NCI-H2171 treated with DMSO at 0.1 percent for 48 hours (cell line): ENCODE results near the gene HNF1B.
"Not testable (repeated sequence)": the region's sequence is repeated elsewhere in the genome, so short reads cannot be mapped to it uniquely, and the experiment has no call there.

ENCODE experiments used
- DNase-seq: peaks from one replicate; lab custom pipeline; 2025; lab: John Stamatoyannopoulos, UW

Gene HNF1B

DNA sequence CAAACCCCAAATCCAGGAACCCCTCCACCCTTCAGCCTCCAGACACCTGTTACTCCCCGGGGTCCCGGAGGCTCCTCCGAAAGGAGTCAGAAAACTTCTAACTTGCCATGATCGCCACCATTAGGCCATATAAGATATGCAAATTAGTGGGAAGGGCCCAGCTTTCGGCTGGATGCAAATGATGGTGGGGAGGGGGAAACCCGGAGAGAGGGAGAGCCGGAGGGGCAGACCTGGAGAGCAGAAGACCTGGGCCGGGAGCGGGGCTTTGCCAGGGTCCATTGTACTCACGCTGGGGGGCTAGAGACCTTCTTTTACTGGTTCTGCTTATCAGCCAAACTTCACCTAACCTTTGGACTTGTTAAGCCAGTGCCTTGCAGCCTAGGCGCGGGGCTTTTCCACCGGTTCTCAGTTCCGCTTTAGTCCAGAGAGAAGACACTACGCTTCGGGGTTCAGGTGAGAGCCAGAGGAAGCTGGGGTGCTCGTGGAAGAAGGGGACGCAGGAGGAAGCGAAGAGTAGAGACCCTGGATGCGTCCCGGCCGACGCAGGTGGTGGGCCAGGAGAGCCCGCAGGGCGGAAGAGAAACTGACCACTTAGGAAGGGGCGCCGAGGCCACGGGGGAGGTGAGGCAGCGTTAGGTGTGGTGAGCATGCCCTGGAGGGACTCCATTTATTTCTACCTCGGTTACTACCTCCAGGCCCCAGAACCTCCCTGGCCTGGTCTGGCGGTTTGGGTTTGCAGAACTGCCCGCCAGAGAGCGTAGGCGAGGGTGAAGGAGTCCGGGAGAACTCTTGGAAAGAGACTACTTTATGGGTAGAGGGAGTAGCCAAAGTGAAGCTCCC, at the start of gene HNF1B:
Gene HNF1B (minus strand): TSS at position 99 of the 840 bp plus-strand sequence. CDS start 175 bp downstream, outside the sequence.
- DNase-seq: no peak

GRCh38 chr17:37792787-37793186, 47.9 kb upstream of the HNF1B start:
- DNase-seq: no peak

DNA sequence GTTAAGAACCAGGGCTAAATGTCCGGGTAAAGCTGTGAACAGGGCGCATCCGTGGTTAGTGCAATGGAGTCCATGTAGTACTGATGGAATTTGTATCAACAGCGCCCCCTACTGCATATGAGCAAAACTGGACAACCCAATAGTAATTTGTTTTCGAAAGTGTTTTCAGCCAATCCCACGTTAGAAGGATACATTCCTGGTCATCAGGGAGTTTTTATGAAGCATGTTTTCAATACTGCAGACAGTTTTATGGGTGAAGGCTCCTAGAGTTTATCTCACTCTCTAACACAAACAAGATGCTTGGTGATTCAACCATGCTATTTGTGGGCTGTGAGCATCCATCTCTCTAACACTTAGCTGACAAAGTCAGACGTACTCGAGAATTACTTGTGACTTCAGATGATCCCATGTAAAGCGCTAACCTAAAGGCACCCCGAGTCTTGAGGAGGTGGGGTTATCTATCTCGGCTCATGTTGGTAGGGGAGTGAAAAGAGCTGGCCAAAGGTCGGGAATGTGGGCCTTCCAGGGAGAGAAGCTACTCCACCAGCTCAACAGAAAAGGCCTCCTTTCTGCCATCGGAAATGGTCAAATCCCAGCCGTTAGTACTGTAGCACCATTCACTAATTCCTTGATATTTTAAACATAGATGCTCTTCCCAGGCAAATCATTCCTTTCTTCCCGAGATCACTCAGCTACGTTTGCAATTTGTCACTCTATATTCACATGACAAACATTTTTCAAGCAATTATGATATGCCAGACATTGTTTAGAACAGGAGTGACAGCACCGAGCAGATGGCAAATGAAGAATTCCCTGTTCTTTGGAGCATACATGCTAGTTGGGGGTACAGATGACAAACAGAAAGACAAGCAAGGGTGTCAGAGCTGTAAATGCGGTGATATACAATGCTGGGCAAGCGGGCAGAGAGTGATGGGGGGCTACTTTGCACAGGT, 46.9 kb upstream of the HNF1B start:
- peak; percentile 13 for DNase-seq

DNA sequence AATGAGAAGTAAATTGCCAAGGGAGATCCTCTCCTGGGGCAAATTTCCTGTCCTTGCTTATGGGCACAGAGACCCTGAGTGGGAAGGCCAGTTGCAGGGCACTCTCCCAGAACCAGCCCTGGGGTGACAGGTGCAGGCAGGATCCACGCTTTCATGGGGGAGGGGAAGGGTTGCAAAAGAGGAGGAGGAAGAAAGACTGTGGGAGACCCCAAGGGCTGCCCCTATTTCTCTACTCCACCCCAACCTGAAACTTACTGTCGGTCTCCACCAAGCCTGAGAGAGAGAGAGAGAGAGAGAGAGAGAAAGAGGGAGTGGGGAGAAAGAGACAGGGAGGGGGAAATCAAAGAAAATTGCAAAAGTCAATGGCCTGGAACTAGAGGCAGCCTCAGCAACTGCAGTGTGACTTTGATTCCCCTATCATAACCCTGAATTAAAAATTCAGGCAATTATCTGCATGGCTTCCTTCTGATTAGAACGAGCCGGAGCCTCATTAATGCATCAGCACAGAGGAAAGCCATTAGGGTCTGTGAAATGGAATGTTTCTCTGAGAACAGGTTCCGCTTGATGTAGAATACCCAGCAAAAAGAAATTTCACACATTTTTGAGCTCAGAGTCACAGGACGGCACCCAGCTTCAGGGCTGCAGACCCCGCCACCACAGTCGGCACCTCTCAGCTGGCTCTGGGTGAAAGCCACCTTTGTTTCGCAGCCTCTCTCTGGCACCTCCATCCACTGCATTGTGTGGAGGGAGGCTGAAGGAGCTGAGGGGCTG, 45.1 kb upstream of the HNF1B start:
- DNase-seq: no peak

DNA sequence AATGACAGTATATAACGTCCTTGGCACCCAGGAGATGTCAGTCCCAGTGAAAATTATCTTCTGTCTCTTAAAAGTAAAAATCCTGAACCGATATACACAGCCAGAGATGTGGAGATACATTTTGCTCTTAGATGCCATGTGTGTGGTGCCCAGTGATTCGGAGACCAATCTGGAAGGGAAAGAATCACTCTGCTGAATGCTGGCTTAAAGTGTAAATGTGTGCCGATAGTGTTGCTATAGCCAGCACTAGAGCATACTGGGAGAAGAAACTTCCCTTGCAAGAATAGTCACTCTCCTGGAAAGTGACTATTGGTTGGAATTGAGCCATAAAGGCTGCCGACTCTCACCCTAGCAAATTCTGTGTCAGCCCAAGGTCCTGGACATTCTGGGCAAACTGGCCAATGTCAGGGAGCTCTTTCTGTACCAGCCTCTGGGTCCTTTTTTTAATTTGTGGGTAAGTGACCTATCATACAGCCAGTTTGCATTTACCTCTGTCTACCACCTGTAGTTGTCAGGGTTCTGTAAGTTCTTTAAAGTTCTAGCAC, 44.2 kb upstream of the HNF1B start:
- no peak for DNase-seq

DNA sequence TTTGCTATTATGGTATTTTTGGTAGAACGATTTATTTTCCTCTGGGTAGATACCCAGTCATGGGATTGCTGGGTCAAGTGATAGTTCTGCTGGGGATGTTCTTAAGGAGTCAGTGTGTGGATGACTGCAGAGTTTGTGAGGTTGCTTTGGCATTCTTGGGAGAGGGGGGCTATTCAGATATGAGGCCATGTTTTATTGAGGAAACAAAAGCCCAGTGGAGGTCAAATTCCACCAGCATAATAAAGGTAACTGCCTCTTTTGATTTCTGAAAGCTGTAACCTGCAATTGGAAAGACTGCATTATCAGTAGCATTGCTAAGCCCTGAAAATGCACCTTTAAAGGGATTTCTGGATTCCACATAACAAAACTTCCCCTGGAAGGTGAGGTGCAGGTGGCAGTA, 43.7 kb upstream of the HNF1B start:
- no peak for DNase-seq

DNA sequence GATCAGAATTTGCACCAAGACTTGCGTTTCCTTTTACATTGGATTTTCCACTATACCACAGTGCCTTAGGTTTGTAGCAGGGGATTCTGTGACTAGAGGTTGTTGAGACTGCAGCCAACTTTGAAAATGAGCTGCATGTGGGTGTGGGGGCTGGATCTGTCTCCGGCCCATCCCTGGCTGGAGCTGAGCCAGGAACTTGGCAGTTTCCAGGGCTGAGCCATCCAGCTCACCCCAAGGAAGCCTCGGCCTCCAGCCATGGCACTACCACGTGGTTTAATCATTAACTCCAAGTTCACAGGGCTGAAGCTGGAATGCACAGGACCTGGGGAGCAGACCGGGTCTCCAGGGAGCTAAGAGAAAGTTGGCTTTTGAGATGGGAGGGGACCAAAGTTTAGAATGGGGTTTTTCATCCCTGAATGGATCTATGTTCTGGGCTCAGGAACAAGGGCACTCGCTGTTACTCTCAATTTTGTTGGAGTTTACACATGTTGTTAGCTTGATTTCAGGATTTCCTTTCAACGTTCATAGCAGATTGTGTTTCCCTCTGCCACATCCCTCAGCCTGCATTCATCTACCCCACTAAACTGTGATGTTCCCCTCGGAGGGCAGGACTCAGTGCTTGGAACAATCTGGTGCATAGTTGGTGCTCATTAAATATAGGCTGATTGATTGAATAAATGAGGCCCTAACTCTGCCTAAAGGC, 42.3 kb upstream of the HNF1B start:
- DNase-seq: no peak

- no peak for DNase-seq
Observed at GRCh38 chr17:37786481-37786880, 41.6 kb upstream of the HNF1B start.

DNA sequence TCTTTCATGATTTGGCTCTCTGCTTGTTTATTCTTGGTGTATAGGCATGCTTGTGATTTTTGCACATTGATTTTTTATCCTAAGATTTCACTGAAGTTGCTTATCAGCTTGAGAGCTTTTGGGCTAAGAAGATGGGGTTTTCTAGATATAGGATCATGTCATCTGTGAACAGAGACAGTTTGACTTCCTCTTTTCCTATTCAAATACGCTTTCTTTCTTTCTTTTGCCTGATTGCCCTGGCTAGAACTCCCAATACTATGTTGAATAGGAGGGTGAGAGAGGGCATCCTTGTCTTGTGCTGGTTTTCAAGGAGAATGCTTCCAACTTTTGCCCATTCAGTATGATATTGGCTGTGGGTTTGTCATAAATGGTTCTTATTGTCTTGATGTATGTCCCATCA, 37.6 kb upstream of the HNF1B start:
- DNase-seq: not testable (repeated sequence)

- no peak for DNase-seq
Observed at GRCh38 chr17:37781451-37781850, 36.6 kb upstream of the HNF1B start.

DNA sequence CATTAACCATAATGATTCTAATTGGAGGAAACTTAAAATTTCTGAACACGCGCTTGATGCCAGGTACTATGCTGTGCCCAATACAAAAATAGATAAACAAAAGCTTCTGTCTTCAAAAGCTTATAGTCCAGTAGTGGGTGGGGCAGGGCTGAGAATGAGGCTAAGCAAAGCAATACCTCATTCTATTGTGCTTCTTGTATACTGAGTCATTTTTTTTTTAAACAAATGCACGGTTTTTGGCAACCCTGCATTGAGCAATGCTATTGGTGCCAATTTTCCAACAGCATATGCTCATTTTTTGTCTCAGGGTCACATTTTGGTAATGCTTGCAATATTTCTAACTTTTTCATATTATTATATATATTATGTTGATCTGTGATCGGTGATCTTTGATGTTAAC, 34.7 kb upstream of the HNF1B start:
- DNase-seq: no peak

GRCh38 chr17:37774504-37774903, 29.6 kb upstream of the HNF1B start:
- no peak for DNase-seq

DNA sequence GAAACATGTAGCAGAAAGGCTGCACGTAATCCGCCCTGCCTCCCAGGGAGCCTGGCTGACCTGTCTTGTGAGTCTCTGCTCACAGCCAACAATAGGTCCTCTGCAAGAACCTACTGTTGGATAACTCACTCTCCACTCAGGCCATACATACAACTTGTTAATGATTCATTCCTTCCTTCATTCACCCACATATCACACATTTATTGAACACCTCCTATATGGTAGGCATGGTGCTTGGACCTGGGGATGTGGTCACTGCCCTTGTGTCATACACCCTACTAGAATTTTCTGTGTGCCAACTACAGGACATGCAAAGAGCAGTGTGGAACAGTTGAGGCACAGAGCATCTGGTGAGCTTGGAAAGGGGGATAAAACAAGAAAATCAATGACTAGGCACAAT, 28.1 kb upstream of the HNF1B start:
- DNase-seq: no peak

DNA sequence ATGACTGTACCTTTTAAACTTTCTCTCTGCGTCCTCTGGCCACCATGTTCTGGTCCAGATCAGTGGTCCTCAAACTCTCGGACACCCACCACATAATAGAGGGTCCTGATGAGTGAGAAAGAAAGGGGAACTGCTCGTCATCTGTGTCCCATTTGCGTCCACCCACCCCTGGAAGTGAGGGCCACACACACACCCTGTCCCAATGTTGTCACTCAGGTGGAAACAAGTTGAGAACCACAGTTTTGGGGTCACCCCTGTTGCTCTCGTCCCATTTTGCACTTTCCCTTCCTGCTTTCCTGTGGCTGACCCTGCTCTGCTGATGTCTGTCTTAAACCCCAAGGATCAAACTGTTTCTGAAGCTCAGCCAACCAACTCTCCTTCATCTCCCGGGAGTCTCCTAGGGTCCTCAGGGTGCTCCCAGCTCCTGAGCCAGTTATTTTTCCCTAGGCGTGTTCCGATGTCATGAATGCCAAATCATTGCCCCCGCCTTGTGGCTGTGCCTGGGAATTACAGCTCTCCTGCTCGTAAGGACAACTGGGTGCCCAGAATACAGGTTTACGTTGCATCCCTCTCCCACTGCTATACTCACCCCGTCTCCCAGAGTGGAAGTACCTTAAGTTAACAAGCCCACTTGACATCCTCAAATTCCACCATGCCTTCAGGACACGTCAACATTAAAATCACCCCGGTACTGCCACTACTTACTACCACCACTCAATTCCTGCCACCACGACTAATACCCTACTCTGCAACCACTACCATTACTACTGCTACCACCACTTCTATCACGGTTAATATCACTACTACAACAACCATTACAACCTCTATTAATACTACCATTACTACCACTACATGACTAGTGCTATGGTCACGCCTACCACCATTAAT, 26.0 kb upstream of the HNF1B start:
- peak; percentile 14 for DNase-seq

- DNase-seq: no peak
Observed at GRCh38 chr17:37769050-37769449, 24.2 kb upstream of the HNF1B start.

- DNase-seq: no peak
Observed at GRCh38 chr17:37768438-37768837, 23.6 kb upstream of the HNF1B start.

DNA sequence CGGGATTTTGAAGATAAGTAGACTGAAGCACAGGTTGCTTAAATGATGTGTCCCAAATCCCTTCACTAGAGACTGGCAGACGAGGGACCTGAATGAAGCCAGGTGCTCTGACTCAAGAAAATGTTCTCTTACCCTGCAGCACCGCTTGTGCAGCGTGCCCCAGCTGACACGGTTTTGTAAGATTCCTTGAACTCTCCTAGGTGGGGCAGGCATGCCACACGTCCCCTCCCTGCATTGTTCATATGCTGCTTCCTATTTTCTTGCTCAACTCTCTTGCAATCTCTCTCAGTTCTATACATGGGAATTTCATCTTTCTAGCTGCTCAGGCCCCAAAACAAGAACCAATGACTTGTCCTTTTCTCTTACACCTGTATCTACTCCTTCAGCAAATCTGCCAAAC, 22.1 kb upstream of the HNF1B start:
- DNase-seq: no peak

- DNase-seq: no peak
Observed at GRCh38 chr17:37764383-37764782, 19.5 kb upstream of the HNF1B start.

DNA sequence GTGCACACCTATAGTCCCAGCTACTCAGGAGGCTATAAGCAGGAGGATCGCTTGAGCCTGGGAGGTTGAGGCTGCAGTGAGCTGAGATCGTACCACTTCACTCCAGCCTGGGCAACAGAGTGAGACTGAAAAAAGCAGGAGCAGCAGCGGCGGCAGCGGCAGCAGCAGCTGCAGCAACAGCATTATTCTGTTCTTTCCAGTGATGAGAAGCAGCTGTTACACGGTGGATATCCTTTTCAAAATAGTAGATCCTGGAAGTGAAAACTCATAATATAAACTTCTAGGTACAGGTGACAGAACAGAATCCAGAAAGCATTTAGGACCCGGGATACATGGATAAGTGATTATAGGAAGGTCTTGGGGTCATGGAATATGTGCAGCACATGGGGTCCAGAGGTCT, 17.8 kb upstream of the HNF1B start:
- no peak for DNase-seq

DNA sequence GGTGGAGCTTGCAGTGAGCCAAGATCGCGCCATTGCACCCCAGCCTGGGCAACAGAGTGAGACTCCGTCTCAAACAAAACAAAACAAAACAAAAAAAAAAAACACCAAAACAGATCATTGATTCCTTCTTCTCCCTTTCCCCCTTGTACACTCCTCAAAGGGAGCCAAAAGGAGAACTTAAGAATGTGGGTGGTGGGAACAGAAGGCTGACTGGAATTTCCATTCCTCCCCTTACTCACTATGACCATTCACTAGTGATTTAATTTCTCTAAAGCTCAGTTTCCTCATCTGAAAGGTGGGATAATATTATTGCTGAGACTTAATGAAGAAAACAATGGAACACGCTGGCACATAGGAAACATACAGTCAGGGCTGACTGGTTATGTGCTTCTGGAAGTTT, 17.1 kb upstream of the HNF1B start:
- DNase-seq: no peak
